NCI-H1105 (cell line): ENCODE measurements around the gene KIZ.

Experiments
- DNase-seq: peaks from one replicate; lab custom pipeline; 2025; lab: John Stamatoyannopoulos, UW

KIZ gene

GRCh38 chr20:21104921-21105320 lies 21.0 kb upstream of the KIZ start:
- no peak for DNase-seq

DNA sequence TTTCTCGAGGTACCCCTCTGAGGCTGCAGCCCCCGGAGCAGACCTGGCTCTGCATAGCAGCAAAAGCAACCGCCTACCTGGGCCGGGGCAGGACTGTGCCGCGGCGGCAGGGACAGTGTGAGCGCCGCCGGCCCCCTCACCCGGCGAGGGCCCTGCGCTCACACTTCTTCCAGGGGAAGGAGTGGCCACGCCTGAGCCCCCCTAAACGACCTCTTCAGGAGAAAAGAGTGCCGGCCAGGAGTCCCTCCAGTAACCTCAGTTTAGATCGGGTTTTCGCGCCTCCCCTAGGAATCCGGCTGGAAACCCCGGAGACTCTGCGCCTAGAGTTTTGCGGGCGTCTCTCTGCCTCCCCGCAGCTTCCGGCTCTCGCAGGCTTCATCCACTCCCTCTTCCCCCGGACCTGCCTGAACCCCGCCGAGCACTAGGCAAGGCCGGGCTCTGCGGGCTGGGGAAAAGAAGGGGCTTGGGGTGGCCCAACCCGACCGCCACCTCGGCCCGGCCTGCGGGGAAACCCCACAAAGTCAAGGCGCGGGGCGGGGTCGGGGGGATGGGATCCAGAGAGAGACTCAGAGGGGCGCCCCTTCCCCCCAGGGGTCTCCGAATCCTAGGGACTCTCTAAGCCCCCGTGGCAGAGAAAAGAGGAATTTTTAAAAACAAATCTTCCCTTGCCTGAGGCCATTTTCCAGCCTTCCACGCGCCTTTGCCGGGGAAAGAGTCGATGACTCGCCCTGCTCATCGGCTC lies 20.3 kb upstream of the KIZ start:
- DNase-seq, result no peak

GRCh38 chr20:21106171-21107017 lies 19.5 kb upstream of the KIZ start, which contains the start of gene LINC00237:
Gene LINC00237, minus strand, starts transcription at chr20:21106358.
- no peak for DNase-seq

- DNase-seq, result no peak
Observed at GRCh38 chr20:21109144-21109543, 16.7 kb upstream of the KIZ start.

- DNase-seq, result no peak
Observed at GRCh38 chr20:21110811-21111210, 15.1 kb upstream of the KIZ start.

DNA sequence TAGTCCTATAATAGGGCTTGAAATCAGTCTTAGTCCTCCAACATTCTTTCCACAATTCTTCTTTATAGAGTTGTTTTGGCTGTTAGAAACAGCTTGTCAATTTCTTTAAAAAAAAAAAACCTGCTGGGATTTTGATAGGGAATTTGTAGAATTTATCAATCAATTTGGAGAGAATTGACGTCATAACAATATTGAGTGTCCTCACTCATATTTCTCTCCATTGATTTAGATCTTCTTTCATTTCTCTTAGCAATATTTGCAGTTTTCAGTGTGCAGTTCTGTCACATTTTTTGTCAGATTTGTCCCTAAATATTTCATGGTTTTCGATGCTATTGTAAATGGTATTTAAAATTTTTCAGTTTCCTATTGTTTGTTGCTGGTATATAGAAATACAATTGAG lies 14.5 kb upstream of the KIZ start:
- DNase-seq, result no peak

GRCh38 chr20:21113697-21114096 lies 12.2 kb upstream of the KIZ start:
- DNase-seq, result no peak

DNA sequence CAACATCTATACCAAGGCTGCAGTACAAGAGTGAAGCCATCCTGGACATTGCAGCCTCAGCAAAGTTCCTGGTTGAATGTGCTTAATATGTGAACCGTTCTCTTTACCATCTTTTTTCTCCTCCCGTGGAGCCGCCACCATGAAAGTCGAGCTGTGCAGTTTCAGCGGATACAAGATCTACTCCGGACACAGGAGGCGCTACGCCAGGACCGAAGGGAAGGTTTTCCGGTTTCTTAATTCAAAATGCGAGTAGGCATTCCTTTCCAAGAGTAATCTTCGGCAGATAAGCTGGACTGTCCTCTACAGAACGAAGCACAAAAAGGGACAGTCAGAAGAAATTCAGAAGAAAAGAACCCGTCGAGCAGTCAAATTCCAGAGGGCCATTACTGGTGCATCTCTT lies 11.3 kb upstream of the KIZ start:
- DNase-seq, result no peak

GRCh38 chr20:21117521-21117920 lies 8.4 kb upstream of the KIZ start:
- no peak for DNase-seq

GRCh38 chr20:21118138-21118537 lies 7.7 kb upstream of the KIZ start:
- no peak for DNase-seq

DNA sequence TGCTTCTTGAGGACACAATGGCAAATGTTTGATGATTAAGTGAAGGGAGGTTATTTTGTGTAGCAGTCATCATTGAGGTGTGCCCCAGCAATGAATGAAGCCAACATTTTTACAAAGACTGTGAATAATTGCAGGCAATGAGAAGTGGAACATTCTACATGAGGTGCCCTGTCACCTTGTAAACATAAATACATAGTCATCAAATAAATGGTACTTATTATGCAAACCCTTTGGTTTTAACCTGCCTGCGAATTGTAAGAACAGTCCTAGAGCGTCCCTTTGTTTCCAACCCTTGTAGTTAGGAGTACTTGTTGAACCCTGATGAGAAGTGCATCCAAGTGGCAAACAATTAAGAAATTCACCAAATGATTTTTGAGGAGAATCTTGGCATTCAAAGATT lies 7.1 kb upstream of the KIZ start:
- no peak for DNase-seq

DNA sequence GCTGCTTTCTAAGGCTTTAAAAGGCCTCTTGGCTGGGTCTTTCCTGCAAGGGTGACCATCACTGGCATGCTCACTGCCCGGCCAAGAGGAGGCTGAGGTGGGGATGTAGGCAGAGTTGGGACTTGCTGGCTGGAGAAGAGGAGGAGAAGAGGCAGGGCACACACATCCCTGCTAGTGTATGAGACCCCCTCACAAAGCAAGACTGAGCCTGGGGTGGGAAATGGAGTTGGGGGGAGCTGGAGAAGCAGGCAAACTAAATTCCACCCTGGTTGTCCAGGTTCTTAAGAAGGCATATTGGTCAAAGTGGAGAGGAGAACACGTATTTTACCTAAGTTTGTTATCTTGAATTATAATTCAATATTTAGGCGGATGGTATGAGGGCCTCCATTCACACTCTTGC lies 1.7 kb upstream of the KIZ start:
- DNase-seq, result no peak

- DNase-seq, result peak; percentile 40
Observed at GRCh38 chr20:21125072-21125848, 622 bp upstream of the KIZ start.

DNA sequence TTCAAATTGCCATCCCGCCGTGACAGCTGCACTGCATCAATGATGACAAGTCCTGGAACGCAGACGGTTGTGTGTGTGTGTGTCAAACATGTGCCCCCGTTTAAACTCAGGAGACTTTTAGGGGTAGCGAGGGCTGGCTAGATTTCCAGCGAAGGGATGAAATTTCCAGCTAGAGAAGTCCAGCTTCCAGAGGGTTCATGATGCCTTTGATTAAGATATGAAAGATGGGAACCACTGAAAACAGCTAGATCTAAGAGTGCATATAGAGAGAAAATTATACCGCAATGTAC lies 644 bp downstream of the KIZ start:
- no peak for DNase-seq

- DNase-seq, result no peak
Observed at GRCh38 chr20:21127201-21127981, 1.5 kb downstream of the KIZ start.

- DNase-seq, result no peak
Observed at GRCh38 chr20:21129861-21130260, 4.0 kb downstream of the KIZ start.

GRCh38 chr20:21133404-21133803 lies 7.5 kb downstream of the KIZ start:
- no peak for DNase-seq

GRCh38 chr20:21133917-21134622 lies 8.2 kb downstream of the KIZ start:
- DNase-seq, result no peak

DNA sequence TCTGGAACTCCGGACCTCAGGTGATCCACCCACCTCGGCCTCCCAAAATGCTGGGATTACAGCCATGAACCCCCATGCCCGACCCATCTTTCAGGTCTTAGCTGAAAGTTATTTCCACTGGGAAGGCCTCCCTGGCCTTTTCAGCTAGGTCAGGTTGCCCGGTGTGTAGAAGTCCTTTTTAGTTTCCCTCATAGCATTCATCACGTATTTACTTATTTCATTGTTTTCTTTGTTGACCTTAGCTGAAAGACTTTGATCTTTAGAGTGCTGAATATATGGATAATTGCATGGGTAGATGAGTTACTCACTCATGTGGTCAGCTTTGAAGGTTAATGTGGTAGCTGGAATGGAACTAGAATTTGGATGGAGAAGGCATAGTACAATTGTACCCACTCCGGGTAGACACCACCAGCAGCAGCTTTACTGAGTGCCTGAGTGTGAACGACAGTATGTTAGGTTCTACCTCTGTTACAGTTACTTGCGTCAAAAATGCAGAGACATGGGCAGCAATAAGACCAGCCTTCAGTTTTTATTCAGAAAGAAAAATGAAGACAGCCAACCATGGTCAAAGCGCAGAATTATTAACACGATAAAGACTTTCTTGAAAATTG lies 9.1 kb downstream of the KIZ start:
- no peak for DNase-seq

GRCh38 chr20:21136015-21136732 lies 10.3 kb downstream of the KIZ start:
- no peak for DNase-seq
